NOMO-1 (cell line): ENCODE data around the gene HDGF.
"Not testable (repeated sequence)": the region's sequence is repeated elsewhere in the genome, so short reads cannot be mapped to it uniquely, and the experiment has no call there.

Experiments used
- DNase-seq, 2 experiments: peaks; one replicate each; lab custom pipeline; 2025; ENCODE audit not compliant: unreplicated experiment in 2 of 2; lab: John Stamatoyannopoulos, UW

Gene HDGF

GRCh38 chr1:156767101-156767878, 15.8 kb upstream of the HDGF start, which contains the start of gene PRCC:
Gene PRCC, plus strand, starts transcription at chr1:156767535. Its CDS starts 237 bp downstream, at chr1:156767772.
- DNase-seq = peak; percentile 99 to 100

- peak in 1 of 2 experiments; percentile 4 for DNase-seq
Measured at GRCh38 chr1:156766298-156767100, 15.0 kb upstream of the HDGF start.

GRCh38 chr1:156765666-156766065, 14.2 kb upstream of the HDGF start:
- peak; percentile 39 to 78 for DNase-seq

- DNase-seq = not testable (repeated sequence)
Measured at GRCh38 chr1:156765136-156765535, 13.7 kb upstream of the HDGF start.

GRCh38 chr1:156760796-156761104, 9.3 kb upstream of the HDGF start:
- DNase-seq = no peak

GRCh38 chr1:156760092-156760795, 8.8 kb upstream of the HDGF start:
- no peak for DNase-seq

GRCh38 chr1:156757572-156758253, 6.2 kb upstream of the HDGF start:
- not testable (repeated sequence) for DNase-seq

- no peak for DNase-seq
Measured at GRCh38 chr1:156756355-156756754, 4.9 kb upstream of the HDGF start.

GRCh38 chr1:156755527-156755950, 4.1 kb upstream of the HDGF start:
- no peak for DNase-seq

- no peak for DNase-seq
Measured at GRCh38 chr1:156754219-156754618, 2.7 kb upstream of the HDGF start.

GRCh38 chr1:156752843-156753482, 1.5 kb upstream of the HDGF start:
- DNase-seq = peak; percentile 12 to 18

- DNase-seq = peak; percentile 85 to 96
Measured at GRCh38 chr1:156751757-156752481, 444 bp upstream of the HDGF start.

- peak; percentile 23 to 48 for DNase-seq
Measured at GRCh38 chr1:156750711-156751450, 594 bp downstream of the HDGF start.

GRCh38 chr1:156750191-156750672, 1.2 kb downstream of the HDGF start:
- no peak for DNase-seq

GRCh38 chr1:156749419-156750118, 1.9 kb downstream of the HDGF start:
- DNase-seq = no peak

GRCh38 chr1:156748670-156749418, 2.6 kb downstream of the HDGF start:
- DNase-seq = peak; percentile 28 to 47
